ENCODE data around the gene FAM107B.

DNA sequence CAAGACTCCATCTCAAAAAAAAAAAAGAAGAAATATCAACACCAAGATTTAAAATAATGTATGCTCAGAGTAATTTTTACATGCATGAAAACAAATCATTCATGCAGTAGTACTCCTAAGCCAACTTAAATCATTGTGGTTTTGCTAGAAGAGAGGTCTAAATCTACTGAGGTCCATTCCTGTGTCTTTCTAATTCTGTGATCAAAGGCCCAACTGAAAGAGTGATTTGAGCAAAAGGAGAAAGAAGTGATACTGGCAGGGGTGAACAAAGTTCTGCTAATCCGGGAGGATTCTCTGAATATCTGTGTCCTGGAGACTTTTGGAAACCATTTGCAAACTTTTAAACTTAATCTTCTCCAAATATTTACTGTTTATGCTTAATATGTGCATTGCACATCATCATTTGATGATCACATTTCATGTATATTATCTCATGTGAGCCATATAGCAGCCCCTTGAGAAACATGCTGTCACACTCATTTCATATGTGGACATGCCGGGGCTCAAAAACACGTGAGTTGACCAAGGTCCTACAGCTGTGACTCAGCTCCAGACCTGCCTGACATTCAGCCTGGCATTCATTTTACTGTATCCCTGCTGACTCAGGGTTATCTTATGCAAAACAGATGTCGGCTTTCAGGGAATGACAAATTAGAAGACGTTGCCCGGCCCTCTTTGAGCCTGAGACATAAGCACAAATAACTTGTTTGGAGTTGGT lies 76.4 kb downstream of the FAM107B start:
- TF ChIP-seq POLR2AphosphoS5 (IDR thresholded peaks at IDR 0.05): no peak
- TF ChIP-seq CTCF (IDR thresholded peaks at IDR 0.05): no peak

All from suprapubic skin (tissue), 3 donors.